ENCODE measurements around the gene PAX7. TPM values are rescaled to one million over a fixed set of nuclear protein-coding genes. Genes with fewer than 3 reads are reported as not detected.

PAX7 gene
- total and polyA plus RNA-seq, 2 donors (not counting 3 experiments of a cell fraction or from before 2014, with no cell fraction given) = not detected

DNA sequence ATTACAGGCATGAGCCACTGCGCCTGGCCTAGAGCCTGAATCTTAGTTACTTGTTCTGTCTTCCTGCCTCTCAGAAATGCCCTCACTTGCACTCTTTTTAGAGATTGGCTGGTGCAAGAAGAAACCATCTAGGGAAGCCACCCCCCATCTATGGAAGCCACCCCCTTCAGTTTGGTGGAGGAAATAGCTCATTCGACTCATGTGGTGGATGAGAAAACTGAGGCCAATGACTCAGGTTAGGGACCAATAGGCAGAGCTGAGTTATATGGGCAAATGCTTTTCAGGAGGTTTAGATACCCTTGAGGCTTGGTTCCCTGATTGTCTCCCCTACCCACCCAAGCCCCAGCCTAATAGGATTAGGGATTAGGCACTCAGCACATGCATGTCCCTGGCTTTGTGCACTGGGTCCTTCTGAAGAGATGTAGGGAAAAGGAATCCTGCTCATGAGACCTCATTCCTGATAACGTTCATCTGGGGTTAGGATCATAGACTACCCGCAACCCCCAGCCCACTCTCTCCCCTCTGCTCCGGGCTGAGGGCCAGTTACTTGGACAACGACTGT is 77.1 kb downstream of the PAX7 start:
- TF ChIP-seq GATA2 (IDR thresholded peaks at IDR 0.05; ENCODE audit: insufficient read depth, insufficient read length, low read depth, low read length) (no peak), MYC (IDR thresholded peaks at IDR 0.05; ENCODE audit: low read depth, low read length) (no peak), CTCF (IDR thresholded peaks at IDR 0.05; ENCODE audit: extremely low read depth in 1 of 2, insufficient read depth in 1 of 2, low read depth in 1 of 2, low read length in 2 of 2) (no peak), EZH2 (IDR thresholded peaks at IDR 0.05; ENCODE audit: borderline replicate concordance, low read depth, low read length, severe bottlenecking) (no peak), POLR2AphosphoS5 (IDR thresholded peaks at IDR 0.05; ENCODE audit: insufficient read depth, low read depth, low read length) (no peak), JUN (IDR thresholded peaks at IDR 0.05; ENCODE audit: borderline replicate concordance, insufficient read depth, insufficient read length, low read depth) (no peak), FOS (IDR thresholded peaks at IDR 0.05; ENCODE audit: borderline replicate concordance, insufficient read depth, low read length) (no peak), POLR2A (IDR thresholded peaks at IDR 0.05; ENCODE audit: low read depth, low read length) (no peak)
- TF ChIP-seq, protein P1, sequence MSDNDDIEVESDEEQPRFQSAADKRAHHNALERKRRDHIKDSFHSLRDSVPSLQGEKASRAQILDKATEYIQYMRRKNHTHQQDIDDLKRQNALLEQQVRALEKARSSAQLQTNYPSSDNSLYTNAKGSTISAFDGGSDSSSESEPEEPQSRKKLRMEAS (IDR thresholded peaks at IDR 0.05; ENCODE audit: insufficient read depth, insufficient read length) = no peak
- ChIA-PET POLR2A (no interaction called here), CTCF (no interaction called here)
- no peaks in the 10 kb centered on the region for H3K27me3 ChIP-seq (ENCODE audit: control insufficient read depth in 2 of 2, insufficient read depth in 2 of 2, low read length in 2 of 2)
- no TSS peak for BruUV-seq (replicated peaks)
- H3K4me2 ChIP-seq (ENCODE audit: insufficient read depth, low read length) = no peak overlapping the region
- H4K20me1 ChIP-seq (replicated peaks; ENCODE audit: control insufficient read depth, extremely low read depth, insufficient read depth, low read length) = no peaks in the 10 kb centered on the region
- intact Hi-C loops (cut with micrococcal nuclease) (no loop called here), dilution Hi-C loops (cut with MboI; ENCODE audit: extremely low pct_ligation_motif_present, low sequenced_read_pairs) (no loop called here)
- no peak for FAIRE-seq
- H3K4me1 ChIP-seq (ENCODE audit: control insufficient read depth, extremely low read depth, insufficient read depth, low read length) = no peaks in the 10 kb centered on the region
- no peak overlapping the region for H2AFZ ChIP-seq (ENCODE audit: low read depth, low read length)
- H3K9me1 ChIP-seq (replicated peaks; ENCODE audit: control insufficient read depth, extremely low read depth, insufficient read depth, low read length) = no peaks in the 10 kb centered on the region
- no peaks in the 10 kb centered on the region for H3K36me3 ChIP-seq (ENCODE audit: control insufficient read depth in 2 of 2, extremely low read depth in 1 of 2, insufficient read depth in 2 of 2, low read length in 2 of 2)
- H3K9ac ChIP-seq (replicated peaks; ENCODE audit: extremely low read depth, insufficient read depth, low read length) = no peak overlapping the region
- H3K9me3 ChIP-seq (replicated peaks; ENCODE audit: control insufficient read depth, insufficient read depth, low read length) = no peaks in the 10 kb centered on the region
- no peaks in the 10 kb centered on the region for H3K79me2 ChIP-seq (ENCODE audit: control insufficient read depth, insufficient read depth, low read length)
- no peak overlapping the region for H3K4me3 ChIP-seq (replicated peaks in 1 of 3; ENCODE audit: insufficient read depth in 1 of 3, low read depth in 1 of 3, low read length in 3 of 3)
- H3K27ac ChIP-seq (ENCODE audit: insufficient read depth, low read depth, low read length) = no peak overlapping the region
- no peak for DNase-seq (ENCODE audit: low read depth, low spot score)
